ENCODE measurements around the gene PTGS1.
"Not testable (repeated sequence)": the region's sequence is repeated elsewhere in the genome, so short reads cannot be mapped to it uniquely, and the experiment has no call there.

PTGS1 gene

GRCh38 chr9:122347348-122348287 is 23.2 kb upstream of the PTGS1 start:
- DNase-seq (ENCODE audit: low read depth in 2 of 2) = no peak

GRCh38 chr9:122348288-122348777 is 22.5 kb upstream of the PTGS1 start:
- no peak for DNase-seq (ENCODE audit: low read depth in 2 of 2)

DNA sequence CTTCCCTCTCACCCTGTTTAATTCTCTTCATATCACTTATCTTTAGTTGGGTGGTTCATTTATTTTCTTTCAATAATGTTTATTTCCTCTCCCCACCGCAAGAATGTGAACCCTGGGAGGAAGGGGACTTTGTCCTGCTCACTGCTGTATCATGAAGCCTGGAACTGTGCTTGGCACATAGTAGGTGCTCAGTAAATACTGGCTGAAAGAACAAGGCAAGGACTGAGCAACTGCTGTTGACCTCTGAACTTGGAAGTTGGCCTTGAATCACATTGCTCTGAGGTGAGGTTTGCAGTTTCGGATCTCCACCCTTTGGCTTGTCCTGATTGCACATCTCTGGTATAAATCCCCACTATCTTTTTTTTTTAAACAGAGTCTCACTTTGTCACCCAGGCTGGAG is 22.0 kb upstream of the PTGS1 start:
- no peak for DNase-seq (ENCODE audit: low read depth in 2 of 2)

DNA sequence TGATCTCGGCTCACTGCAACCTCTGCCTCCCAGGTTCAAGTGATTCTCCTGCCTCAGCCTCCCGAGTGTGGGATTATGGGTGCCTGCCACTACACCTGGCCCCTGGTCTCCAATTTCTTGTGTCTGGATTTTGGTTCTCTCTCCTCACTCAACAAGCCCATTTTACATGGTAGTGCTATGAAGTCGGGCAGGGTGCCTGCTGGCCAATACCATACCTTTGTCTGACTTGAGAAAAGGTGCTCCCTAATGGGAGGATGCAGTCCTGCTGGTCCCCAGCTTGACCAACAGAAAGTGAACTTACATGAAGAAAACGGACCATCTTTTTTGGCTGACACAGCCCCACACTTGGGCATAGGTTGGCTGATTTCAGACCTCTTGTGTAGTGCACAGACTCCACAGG is 21.6 kb upstream of the PTGS1 start:
- DNase-seq (ENCODE audit: low read depth in 2 of 2) = no peak

- DNase-seq (ENCODE audit: low read depth in 2 of 2) = peak; percentile 44 to 49
These were observed 20.1 kb upstream of the PTGS1 start for GRCh38 chr9:122350577-122351355.

- no peak for DNase-seq (ENCODE audit: low read depth in 2 of 2)
These were observed 16.2 kb upstream of the PTGS1 start for GRCh38 chr9:122354536-122355199.

GRCh38 chr9:122355336-122355875 is 15.4 kb upstream of the PTGS1 start:
- DNase-seq (ENCODE audit: low read depth in 2 of 2) = no peak

DNA sequence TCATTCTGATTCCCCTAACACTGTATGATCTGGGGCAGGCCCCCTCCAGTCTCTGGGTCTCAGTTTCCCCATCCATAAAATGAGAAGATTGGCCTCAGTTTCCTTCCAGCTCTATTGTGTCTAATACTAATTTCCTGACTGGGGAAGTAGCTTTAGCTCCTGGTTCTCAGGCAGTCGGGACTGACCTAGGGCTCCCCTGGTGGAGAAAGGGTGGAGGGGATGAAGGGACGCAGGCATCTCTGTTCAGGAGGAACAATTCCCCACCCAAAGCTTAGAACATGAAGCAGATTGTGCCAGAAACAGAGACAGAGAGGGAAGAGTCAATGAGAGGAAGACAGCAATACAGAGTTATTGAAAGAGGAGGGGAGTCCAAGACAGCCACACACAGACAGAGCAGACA is 14.2 kb upstream of the PTGS1 start:
- DNase-seq (ENCODE audit: low read depth in 2 of 2) = no peak

GRCh38 chr9:122360891-122361290 is 9.9 kb upstream of the PTGS1 start:
- DNase-seq (ENCODE audit: low read depth in 2 of 2) = no peak

GRCh38 chr9:122363131-122363530 is 7.7 kb upstream of the PTGS1 start:
- not testable (repeated sequence) for DNase-seq (ENCODE audit: low read depth in 2 of 2)

GRCh38 chr9:122364117-122364782 is 6.6 kb upstream of the PTGS1 start:
- DNase-seq (ENCODE audit: low read depth in 2 of 2) = no peak

GRCh38 chr9:122364783-122365150 is 6.1 kb upstream of the PTGS1 start:
- no peak for DNase-seq (ENCODE audit: low read depth in 2 of 2)

- no peak for DNase-seq (ENCODE audit: low read depth in 2 of 2)
These were observed 4.7 kb upstream of the PTGS1 start for GRCh38 chr9:122366074-122366660.

GRCh38 chr9:122367065-122367464 is 3.8 kb upstream of the PTGS1 start:
- DNase-seq (ENCODE audit: low read depth in 2 of 2) = no peak

GRCh38 chr9:122367774-122368460 is 2.9 kb upstream of the PTGS1 start:
- DNase-seq (ENCODE audit: low read depth in 2 of 2) = no peak

- DNase-seq (ENCODE audit: low read depth in 2 of 2) = no peak
These were observed 2.2 kb upstream of the PTGS1 start for GRCh38 chr9:122368642-122369041.

DNA sequence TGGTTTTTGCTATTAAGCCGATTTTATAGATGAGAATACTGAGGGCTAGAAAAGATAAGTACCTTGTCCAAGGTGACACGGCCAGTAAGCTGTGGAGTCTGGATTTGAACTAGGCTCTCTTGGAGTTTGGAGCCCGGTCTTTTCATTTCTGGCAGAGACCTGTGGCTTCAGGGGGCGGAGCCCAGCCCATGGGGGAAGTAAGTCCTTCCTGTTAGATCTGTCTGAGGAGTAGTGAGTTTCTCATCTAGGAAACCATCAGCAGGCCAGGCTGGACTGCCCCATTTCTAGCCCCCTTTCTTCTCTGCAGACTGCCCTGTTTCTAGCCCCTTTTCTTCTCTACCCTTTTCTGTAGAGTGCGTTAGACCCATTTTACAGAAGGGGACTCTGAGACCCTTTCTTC is 521 bp upstream of the PTGS1 start:
- DNase-seq (ENCODE audit: low read depth in 2 of 2) = no peak

GRCh38 chr9:122371846-122372245 is 1.0 kb downstream of the PTGS1 start:
- no peak for DNase-seq (ENCODE audit: low read depth in 2 of 2)

DNA sequence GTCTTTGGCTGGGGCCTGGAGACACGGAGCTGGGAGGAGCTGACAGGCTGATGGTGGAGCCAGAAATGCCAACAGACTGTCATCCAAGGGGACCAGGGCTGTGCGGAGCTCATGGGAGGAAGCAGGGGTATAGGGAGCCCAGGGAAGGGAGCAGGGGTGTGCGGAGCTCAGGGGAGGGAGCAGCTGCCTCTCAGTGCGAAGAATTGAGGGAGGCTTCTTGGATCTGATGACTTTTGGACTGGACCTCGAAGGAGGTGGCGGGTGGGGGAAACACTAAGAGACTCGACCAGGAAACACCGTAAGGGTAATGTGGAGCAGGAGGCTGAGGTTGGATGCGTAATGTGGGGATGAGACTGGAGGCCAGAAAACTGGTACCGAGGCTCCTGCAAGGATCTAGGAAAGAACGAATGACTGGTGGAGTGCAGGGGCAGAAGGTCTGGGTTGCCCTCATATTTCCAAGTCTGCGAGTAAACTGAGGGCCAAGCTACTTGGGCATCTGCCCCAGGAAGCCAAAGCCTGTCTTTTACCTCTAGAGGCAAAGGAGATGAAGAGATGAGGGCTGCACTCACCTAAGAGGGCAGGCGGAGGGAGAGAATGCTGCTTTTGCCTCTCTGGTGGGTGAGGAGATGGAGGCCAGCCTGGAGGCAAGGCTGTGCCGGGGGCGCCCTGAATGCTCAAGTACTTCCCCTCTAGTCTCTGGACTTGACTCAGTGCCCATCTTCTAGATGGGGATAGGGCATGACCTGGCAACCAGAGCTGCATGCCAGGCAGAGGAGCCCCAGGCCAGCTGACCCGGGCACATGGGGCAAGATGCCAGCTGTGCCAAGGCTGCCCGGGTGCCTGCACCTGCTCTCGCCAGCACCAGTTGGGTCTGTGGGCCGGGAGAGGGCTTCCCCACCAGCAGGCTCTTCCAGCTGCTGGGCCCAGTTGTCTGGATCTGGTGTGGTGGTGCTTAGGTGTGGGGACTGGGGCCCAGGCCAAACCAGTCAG is 2.3 kb downstream of the PTGS1 start:
- DNase-seq (ENCODE audit: low read depth in 2 of 2) = no peak

Data from stimulated activated CD8-positive, alpha-beta memory T cell treated with anti-CD3 and anti-CD28 coated beads, Interleukin-15, amount 100 ng/mL, for 4 hours (primary cell).